Activated CD8-positive, alpha-beta memory T cell treated with anti-CD3 and anti-CD28 coated beads, Interleukin-2, amount 10 ng/mL, durations not matched to agents 7 days and 5 days (primary cell): Measurements from ENCODE around the gene ALG12. TPM values are rescaled to one million over a fixed set of nuclear protein-coding genes. Genes with fewer than 3 reads are reported as not detected.

Experiments used
- ATAC-seq: fragments of 150-1000 bp; cut with Tn5 transposase; one replicate; pipeline ENCODE4 v1.10.0; 2021; ENCODE audit warnings: moderate library complexity
- CTCF ChIA-PET: fragments of 350-600 bp; sonication (Branson Sonifier 250); formaldehyde crosslinking; loops from one replicate; lab custom pipeline; 2021; ENCODE audit warnings: antibody characterized with exemption; lab: Charles Lee
- DNase-seq: peaks from one replicate; pipeline ENCODE4 v3.0.0-alpha.2; 2020
- H3K27ac Mint-ChIP-seq: one replicate; pipeline ENCODE4 v1.8.0; 2021; ENCODE audit warnings: mild to moderate bottlenecking, mixed read lengths
- H3K27me3 Mint-ChIP-seq: one replicate; pipeline ENCODE4 v1.8.0; 2021; ENCODE audit warnings: mixed read lengths
- H3K36me3 Mint-ChIP-seq: one replicate; pipeline ENCODE4 v1.8.0; 2021; ENCODE audit warnings: mild to moderate bottlenecking, mixed read lengths
- H3K4me1 Mint-ChIP-seq: one replicate; pipeline ENCODE4 v1.8.0; 2021; ENCODE audit warnings: mixed read lengths
- H3K4me3 Mint-ChIP-seq: one replicate; pipeline ENCODE4 v1.8.0; 2021; ENCODE audit warnings: mild to moderate bottlenecking, moderate library complexity, mixed read lengths
- H3K9me3 Mint-ChIP-seq: one replicate; pipeline ENCODE4 v1.8.0; 2022; ENCODE audit warnings: low read depth, mixed read lengths
- total RNA-seq, 2 experiments: library from RNA; stranded (reverse); gene quantifications; one replicate each; pipeline ENCODE4 v1.2.3, GENCODE V29; 2021

ALG12 gene
- total RNA-seq, 2 experiments from 2014 or later: 16.8 to 18.8 TPM

DNA sequence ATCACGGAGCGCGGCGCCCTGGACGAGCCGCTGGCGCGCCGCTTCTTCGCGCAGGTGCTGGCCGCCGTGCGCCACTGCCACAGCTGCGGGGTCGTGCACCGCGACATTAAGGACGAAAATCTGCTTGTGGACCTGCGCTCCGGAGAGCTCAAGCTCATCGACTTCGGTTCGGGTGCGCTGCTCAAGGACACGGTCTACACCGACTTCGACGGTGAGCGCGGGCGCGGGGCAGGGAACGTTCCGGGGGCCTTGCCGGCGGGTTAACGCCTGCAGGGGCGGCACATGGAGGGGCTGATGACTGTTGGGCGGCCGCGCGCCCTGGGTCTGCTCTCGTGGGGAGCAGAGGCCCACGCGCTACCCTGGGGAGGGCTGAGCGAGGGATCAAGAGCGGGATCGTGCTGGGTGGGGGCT lies 43.4 kb upstream of the ALG12 start:
- no peak for ATAC-seq
- peaks cover 23% of the 10 kb centered on the region for H3K36me3 Mint-ChIP-seq

DNA sequence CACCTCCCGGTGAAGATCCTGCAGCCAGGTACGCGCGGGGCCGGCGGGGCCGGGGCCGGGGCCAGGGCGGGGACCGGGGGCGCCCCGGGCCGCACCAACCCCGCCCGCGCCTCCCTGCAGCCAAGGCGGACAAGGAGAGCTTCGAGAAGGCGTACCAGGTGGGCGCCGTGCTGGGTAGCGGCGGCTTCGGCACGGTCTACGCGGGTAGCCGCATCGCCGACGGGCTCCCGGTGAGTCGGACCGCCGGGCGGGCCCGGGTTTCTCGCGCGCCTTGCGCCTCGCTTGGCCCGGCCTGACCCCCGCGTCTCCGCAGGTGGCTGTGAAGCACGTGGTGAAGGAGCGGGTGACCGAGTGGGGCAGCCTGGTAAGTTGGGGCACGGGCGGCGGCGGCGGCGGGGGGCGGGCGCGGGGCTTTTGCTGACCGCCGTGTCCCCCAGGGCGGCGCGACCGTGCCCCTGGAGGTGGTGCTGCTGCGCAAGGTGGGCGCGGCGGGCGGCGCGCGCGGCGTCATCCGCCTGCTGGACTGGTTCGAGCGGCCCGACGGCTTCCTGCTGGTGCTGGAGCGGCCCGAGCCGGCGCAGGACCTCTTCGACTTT lies 42.9 kb upstream of the ALG12 start:
- Mint-ChIP-seq H3K4me3 (peak overlapping the region; percentile 86), H3K36me3 (peaks cover 23% of the 10 kb centered on the region), H3K27me3 (no peaks in the 10 kb centered on the region), H3K27ac (peak overlapping the region; percentile 87), H3K9me3 (no peaks in the 10 kb centered on the region), H3K4me1 (peaks cover 29% of the 10 kb centered on the region)
- DNase-seq: peak; percentile 65
- CTCF ChIA-PET: interaction anchor here (0.8 to 2.7 kb wide), 3 partner anchors 25 to 230 kb away, joined by 3 to 9 read pairs (median 3); no protein-coding TSS in a partner anchor
- ATAC-seq: no peak

More for the DNA sequence above, 43.4 kb upstream of the ALG12 start:
- no peaks in the 10 kb centered on the region for H3K27me3 Mint-ChIP-seq
- peak overlapping the region; percentile 86 for H3K4me3 Mint-ChIP-seq
- no peaks in the 10 kb centered on the region for H3K9me3 Mint-ChIP-seq
- DNase-seq: no peak
- H3K4me1 Mint-ChIP-seq: peaks cover 29% of the 10 kb centered on the region
- CTCF ChIA-PET: interaction anchor here (0.8 to 2.7 kb wide), 5 partner anchors 9 to 229 kb away, joined by 3 to 9 read pairs (median 4); no protein-coding TSS in a partner anchor
- peak overlapping the region; percentile 87 for H3K27ac Mint-ChIP-seq

DNA sequence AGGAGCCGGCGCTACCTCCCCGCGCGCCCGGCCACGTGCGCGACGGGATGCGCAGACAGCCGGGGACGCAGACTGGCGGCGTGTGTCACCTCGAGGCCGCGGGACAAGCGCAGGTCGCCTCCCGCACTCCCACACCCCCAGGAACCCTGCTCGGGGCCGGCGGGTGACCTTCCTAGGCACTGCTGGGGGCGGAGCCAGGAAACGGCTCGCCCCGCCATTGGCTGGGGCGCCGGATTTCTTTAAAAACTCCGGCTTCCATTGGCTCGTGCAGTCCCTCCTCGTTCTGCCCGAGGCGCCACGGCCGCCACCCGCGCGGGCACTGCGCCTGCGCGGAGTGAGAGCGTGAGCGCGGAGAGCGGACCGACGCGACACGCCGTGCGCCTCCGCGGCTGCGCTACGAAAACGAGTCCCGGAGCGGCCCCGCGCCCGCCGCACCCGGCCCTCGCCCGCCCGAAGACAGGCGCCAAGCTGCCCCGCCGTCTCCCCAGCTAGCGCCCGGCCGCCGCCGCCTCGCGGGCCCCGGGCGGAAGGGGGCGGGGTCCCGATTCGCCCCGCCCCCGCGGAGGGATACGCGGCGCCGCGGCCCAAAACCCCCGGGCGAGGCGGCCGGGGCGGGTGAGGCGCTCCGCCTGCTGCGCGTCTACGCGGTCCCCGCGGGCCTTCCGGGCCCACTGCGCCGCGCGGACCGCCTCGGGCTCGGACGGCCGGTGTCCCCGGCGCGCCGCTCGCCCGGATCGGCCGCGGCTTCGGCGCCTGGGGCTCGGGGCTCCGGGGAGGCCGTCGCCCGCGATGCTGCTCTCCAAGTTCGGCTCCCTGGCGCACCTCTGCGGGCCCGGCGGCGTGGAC lies 42.1 kb upstream of the ALG12 start, which contains the start of gene PIM3:
Gene PIM3, plus strand, starts transcription at position 614 of the 846 bp plus-strand sequence. Its CDS starts 176 bp downstream, at position 790.
- ATAC-seq: peak; percentile 86
- DNase-seq: peak; percentile 96
- H3K36me3 Mint-ChIP-seq: peaks cover 23% of the 10 kb centered on the region
- peak within 1 kb of the TSS; percentile 86 for H3K4me3 Mint-ChIP-seq
- H3K4me1 Mint-ChIP-seq: peaks cover 29% of the 10 kb centered on the region
- H3K27ac Mint-ChIP-seq: peak within 1 kb of the TSS; percentile 87
- H3K27me3 Mint-ChIP-seq: no peaks in the 10 kb centered on the region
- no peaks in the 10 kb centered on the region for H3K9me3 Mint-ChIP-seq
- CTCF ChIA-PET: interaction anchor here (1.0 to 1.3 kb wide), 3 partner anchors 11 to 33 kb away, joined by 3 to 4 read pairs (median 3); no protein-coding TSS in a partner anchor

DNA sequence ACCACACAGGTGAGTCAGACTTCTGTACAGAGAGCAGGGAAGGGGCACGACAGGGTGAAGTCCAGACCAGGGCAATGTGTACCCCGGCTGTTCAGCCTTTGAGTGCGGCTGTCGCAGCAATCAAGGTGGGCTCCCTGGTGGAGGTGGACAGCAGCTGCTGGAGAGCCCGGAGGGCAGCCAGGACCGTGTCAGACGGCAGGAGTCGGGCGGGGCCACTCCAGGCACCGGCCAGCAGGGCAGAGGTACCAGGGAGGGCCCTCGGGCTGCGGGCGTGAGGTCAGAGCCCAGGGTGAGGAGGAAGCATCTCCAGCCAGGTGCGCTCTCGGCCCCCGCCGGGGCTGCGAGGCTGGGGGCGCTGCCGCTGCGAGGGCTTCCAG lies 41.5 kb upstream of the ALG12 start:
- Mint-ChIP-seq H3K9me3 (no peaks in the 10 kb centered on the region), H3K4me3 (peak overlapping the region; percentile 72), H3K4me1 (peaks cover 29% of the 10 kb centered on the region), H3K36me3 (peaks cover 23% of the 10 kb centered on the region), H3K27ac (peak overlapping the region; percentile 82), H3K27me3 (no peaks in the 10 kb centered on the region)
- DNase-seq: no peak
- no peak for ATAC-seq
- CTCF ChIA-PET: interaction anchor here (1.0 to 1.3 kb wide), 3 partner anchors 11 to 34 kb away, joined by 3 to 4 read pairs (median 3); no protein-coding TSS in a partner anchor

DNA sequence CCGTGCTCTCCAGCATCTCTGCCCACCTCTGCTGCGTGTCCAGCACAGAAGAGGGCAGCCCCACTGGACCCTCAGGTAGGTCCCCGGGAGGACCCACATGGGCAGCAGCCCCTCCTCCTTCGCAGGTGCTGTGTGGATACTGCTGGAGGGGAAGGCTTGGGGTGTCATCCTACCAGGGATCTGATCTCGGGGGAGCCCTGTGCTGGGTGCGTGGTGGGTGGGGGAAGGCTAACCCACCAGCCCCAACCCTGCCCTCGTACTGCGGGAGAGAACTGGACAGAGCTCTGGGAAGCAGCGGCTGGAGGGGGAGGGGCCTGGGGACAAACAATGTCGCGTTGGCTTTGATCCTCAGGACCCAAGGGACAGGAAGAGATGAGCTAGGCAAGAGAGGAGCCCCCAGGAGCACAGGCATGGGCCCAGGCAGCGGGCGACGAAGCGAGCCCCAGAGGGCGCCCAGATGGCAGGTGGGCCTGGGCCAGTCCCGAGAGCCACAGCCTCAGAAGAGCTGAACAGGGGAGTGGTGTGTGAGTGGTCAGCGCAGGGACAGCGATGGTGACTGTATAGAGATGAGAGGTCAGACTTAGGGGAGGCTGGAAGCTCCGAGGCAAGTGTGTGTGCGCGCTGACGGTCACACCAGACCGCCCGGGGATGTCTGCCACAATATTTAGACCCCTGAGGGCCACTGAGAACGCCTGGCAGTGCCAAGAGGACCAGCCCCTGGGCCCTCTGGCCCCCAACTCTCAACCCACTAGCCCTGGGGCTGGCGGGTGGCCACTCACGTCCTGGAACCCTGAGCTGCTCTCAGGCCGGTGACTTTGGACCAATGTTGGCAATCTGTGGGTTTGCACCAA lies 40.9 kb upstream of the ALG12 start:
- ATAC-seq (no peak), DNase-seq (no peak)
- peaks cover 21% of the 10 kb centered on the region for H3K36me3 Mint-ChIP-seq
- peak overlapping the region; percentile 72 for H3K4me3 Mint-ChIP-seq
- H3K27me3 Mint-ChIP-seq: no peaks in the 10 kb centered on the region
- no peaks in the 10 kb centered on the region for H3K9me3 Mint-ChIP-seq
- peak overlapping the region; percentile 82 for H3K27ac Mint-ChIP-seq
- CTCF ChIA-PET: interaction anchor here (1.2 to 1.3 kb wide), 2 partner anchors 23 to 35 kb away, joined by 3 to 4 read pairs; no protein-coding TSS in a partner anchor
- peaks cover 26% of the 10 kb centered on the region for H3K4me1 Mint-ChIP-seq

DNA sequence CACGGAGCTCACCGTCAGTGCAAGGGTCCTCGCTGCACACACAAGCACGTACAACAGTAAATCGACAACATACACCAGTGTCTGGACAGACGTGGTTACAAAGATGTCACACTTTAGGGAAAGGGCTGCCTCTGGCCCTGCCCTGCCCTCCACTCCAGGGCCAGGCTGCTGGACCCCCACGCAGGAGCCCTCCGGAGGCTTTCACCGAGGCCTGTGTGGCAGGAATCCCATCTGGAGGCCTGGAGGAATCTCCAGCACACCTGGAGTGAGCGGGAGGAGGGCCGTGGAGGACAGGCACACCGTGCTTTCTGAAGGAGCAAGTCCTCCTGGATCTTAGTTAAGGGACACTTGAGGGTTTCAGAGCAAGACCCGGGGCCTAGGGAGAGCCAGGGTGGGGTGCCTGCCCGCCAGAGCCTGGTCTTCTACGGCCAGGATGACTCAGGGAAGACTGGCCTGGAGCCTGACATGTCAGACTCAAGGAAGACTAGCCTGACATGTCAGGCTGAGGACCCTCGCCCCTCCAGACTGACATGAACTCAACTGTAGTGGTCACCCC lies 40.2 kb upstream of the ALG12 start:
- CTCF ChIA-PET: no interaction called here
- H3K4me3 Mint-ChIP-seq: peak overlapping the region; percentile 72
- no peaks in the 10 kb centered on the region for H3K27me3 Mint-ChIP-seq
- peaks cover 18% of the 10 kb centered on the region for H3K4me1 Mint-ChIP-seq
- peaks cover 15% of the 10 kb centered on the region for H3K36me3 Mint-ChIP-seq
- DNase-seq (no peak), ATAC-seq (no peak)
- H3K9me3 Mint-ChIP-seq: no peaks in the 10 kb centered on the region
- peak overlapping the region; percentile 11 for H3K27ac Mint-ChIP-seq

DNA sequence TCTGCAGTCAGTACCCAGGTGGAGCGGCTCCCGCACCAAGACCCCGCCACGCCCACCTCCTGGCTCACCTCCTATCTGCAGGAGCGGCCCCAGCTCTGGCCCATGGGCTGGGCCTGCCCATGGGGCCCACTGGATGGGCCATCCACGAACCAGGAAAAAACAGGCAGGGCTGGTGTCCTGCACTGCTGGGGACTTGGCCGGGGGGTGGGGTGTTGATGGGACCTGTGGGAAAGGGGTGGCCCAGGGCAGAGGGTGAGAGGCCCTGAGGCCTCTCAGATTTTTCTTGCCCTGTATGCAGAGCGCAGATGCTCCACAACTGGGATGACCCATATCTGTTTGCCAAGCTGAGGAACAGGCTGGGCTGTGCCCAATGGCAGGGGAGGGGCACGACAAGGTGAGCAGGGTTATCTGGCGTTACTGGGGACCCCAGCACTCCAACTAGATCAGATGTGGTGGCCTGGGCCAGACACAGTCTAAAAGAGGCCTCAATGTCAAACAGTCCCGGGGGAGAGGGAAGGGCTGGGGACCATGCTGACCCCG lies 39.7 kb upstream of the ALG12 start:
- H3K4me3 Mint-ChIP-seq: no peak overlapping the region
- CTCF ChIA-PET: no interaction called here
- H3K36me3 Mint-ChIP-seq: peaks cover 10% of the 10 kb centered on the region
- peaks cover 13% of the 10 kb centered on the region for H3K4me1 Mint-ChIP-seq
- H3K27ac Mint-ChIP-seq: no peak overlapping the region
- ATAC-seq: no peak
- H3K9me3 Mint-ChIP-seq: no peaks in the 10 kb centered on the region
- DNase-seq: no peak
- no peaks in the 10 kb centered on the region for H3K27me3 Mint-ChIP-seq

DNA sequence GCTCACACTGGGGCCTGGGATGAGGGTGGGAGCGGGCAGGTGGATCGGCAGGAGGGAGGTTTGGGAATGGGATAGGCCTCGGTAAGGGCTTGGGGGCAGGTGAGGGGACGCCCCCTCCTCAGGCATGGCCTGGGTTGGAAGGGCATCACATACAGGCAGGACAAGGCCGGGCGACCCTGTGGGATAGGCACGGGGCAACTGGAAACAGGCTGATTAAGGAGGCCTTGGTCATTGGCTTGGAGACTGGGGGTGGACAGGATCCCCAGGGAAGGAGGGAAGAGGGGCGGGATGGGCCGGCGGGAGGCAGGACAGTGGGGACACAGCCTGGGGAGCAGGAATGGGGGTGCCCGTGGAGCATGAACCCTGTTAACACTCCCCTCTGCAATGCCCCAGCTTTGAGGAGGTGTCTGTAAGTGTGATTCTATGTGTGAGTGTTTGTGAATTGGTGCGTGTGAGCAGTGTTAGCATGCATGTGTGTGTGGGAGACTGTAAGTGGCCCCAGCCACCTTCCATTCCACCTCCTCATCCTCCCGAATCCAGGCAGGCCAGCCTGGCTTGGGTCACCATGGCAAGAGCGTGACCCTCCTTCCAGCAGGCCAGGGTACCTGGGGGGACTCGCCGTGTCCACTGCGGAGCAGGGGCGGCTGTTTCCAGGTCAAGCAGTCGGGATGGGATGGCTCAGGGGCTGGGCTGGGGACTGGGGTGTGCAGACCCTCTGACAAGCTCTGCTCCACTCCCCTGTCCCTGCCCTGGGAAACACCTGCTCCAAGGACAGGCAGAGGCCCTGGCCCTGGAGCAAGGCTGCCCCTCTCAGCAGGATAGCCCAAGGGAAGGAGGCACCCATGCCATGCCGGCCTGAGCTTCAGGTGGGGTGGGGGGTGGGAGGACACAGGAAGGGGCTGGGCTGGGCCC lies 38.9 kb upstream of the ALG12 start:
- ATAC-seq: no peak
- DNase-seq: no peak
- H3K36me3 Mint-ChIP-seq: peaks cover 5% of the 10 kb centered on the region
- H3K4me1 Mint-ChIP-seq: peaks cover 9% of the 10 kb centered on the region
- H3K4me3 Mint-ChIP-seq: no peak overlapping the region
- H3K9me3 Mint-ChIP-seq: no peaks in the 10 kb centered on the region
- no peak overlapping the region for H3K27ac Mint-ChIP-seq
- no peaks in the 10 kb centered on the region for H3K27me3 Mint-ChIP-seq
- CTCF ChIA-PET: no interaction called here

DNA sequence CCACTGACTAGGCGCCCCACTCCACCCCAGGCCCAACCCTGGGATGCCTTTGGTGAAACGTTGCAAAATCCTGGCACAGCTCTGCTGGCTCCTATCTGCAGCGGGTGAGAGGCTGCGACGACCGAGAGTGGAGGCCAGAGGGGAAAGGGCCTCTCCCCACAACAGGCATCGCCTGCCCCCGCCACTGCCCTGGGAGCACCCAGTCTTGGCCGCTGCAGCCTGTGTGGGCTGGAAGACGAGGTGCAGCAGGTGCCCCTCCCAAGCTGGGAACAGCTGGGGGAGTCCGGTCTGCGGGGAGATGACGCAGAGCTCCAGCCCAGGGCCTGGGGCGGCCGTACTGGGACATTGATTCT lies 38.2 kb upstream of the ALG12 start:
- no peak for DNase-seq
- Mint-ChIP-seq H3K27me3 (no peaks in the 10 kb centered on the region), H3K27ac (no peak overlapping the region), H3K4me3 (no peak overlapping the region), H3K9me3 (no peaks in the 10 kb centered on the region), H3K4me1 (peaks cover 9% of the 10 kb centered on the region), H3K36me3 (no peaks in the 10 kb centered on the region)
- no peak for ATAC-seq
- CTCF ChIA-PET: interaction anchor here (1.2 kb wide), 1 partner anchor 23 kb away, joined by 3 read pairs; no protein-coding TSS in a partner anchor

DNA sequence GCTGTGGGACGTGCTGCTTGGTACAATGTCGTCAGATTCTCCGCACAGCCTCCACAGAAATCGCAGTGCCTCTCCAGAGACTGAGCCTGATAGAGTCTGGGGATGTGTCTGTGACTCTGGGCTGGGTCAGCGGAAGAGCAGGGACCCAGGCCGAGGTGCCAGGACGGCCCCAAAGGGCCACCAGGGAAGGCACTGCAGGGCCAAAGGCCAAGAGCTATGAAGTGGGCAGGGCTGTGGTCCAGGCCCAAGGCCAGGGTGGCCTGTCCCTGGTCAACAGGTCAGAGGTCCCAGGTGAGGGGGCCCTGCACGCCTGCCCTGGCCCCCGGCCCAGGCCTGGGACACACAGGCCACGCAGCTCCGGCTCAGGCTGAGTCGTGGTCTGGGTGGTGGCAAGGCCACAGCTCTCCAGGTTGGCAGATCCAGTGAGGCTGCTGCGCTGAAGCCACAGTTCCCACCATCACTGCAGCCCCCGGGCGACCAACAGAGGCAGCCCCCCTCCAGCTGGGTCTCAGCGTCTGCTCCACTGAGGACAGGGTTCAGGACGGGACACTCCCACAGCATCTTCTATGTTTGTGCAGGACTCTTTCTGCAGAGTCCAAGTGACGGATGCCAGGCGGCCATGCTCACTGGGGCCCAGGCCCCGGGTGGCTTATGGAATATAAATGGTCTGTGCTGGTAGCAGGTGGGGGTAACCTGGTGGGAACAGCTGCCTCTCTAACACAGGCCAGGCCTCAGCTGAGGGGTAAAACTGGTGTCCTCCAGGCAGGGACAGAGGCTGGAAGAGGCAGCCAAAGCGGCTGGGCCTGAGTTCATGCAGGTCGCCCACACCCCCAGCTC lies 37.6 kb upstream of the ALG12 start:
- H3K4me1 Mint-ChIP-seq: peaks cover 9% of the 10 kb centered on the region
- H3K4me3 Mint-ChIP-seq: no peak overlapping the region
- H3K36me3 Mint-ChIP-seq: no peaks in the 10 kb centered on the region

DNA sequence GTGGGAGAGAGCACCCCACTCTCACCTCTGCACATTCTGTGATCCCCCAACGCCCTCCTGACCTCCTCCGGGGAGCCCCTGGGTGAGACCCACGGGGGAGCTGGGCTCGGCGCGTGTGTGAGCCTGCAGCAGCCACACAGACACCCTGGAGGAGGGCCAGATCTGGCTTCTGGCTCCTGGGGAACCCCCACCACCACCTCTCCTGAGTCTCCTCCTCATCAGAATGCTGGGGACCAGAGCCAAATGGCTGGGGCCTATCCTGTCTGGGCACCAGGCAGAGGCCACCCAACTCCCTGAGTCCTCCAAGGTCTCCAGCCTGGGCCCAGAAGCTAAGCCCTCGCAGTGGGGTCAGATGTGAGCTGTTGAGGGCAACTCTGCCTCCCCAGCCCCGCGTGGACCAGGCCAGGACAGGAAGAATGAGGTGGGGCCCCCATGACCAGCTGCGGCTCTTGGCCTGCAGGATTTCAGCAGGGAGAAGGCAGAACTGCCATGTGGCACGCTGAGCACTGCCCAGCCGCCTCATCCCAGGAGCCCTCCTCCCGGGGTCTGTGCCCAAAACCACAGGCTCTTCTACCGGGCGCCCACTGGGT lies 36.8 kb upstream of the ALG12 start:
- Mint-ChIP-seq H3K9me3 (no peaks in the 10 kb centered on the region), H3K4me1 (peaks cover 9% of the 10 kb centered on the region), H3K4me3 (no peak overlapping the region), H3K36me3 (no peaks in the 10 kb centered on the region), H3K27me3 (no peaks in the 10 kb centered on the region), H3K27ac (no peak overlapping the region)
- DNase-seq (no peak), ATAC-seq (no peak)
- CTCF ChIA-PET: interaction anchor here (1.1 to 1.2 kb wide), 2 partner anchors 19 to 25 kb away, joined by 3 read pairs; no protein-coding TSS in a partner anchor

More for the DNA sequence above, 37.6 kb upstream of the ALG12 start:
- H3K27ac Mint-ChIP-seq: no peak overlapping the region
- no peaks in the 10 kb centered on the region for H3K9me3 Mint-ChIP-seq
- H3K27me3 Mint-ChIP-seq: no peaks in the 10 kb centered on the region
- no peak for DNase-seq
- CTCF ChIA-PET: interaction anchor here (1.1 to 1.2 kb wide), 2 partner anchors 20 to 24 kb away, joined by 3 read pairs; no protein-coding TSS in a partner anchor
- no peak for ATAC-seq
